Measurements from ENCODE around the gene NCK1. TPM values are rescaled to one million over a fixed set of nuclear protein-coding genes. Genes with fewer than 3 reads are reported as not detected.
A peak's percentile ranks its signal among the peaks of the same experiment; 100 is the strongest.

Gene NCK1
- total and polyA plus RNA-seq, 2 of the 13 experiments (the other 11 are each of a cell fraction or from before 2014, with no cell fraction given): 14.7 to 30.4 TPM

DNA sequence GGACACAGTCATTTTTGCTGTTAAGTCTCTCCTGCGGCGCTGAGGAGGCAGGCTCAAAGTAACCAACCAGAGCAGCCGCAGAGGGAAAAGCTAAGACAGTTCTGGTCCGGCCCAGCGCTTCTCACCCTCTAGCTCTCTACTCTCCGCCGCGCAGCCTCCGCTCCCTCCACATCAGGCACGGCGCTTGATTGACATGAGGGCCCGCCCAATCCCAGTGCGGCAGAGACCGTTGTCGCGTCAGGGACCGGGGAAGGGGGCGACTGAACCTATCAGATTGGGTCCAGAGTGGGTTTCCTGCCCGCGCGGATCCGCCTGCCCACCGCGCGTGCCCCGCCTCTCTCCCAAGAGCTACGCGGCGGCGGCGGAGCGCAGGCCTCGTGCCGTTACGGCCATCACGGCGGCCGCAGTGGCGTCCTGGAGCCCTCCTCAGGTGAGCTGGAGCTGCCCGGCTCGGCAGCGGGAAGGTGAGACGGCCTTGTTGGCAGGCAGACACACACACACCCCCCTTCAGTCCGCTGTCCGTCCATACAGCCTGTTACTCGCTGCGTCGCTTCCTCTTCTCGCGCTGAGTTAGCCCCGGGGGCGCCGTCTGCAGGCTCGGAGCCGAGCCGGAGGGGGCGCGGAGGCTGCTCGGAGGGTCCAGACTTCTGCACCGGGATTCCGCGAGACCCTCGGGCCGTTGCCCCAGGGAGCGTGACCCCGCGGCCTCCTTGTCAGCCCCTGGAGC is at the start of gene NCK1 (continued):
- TF ChIP-seq, protein P1, sequence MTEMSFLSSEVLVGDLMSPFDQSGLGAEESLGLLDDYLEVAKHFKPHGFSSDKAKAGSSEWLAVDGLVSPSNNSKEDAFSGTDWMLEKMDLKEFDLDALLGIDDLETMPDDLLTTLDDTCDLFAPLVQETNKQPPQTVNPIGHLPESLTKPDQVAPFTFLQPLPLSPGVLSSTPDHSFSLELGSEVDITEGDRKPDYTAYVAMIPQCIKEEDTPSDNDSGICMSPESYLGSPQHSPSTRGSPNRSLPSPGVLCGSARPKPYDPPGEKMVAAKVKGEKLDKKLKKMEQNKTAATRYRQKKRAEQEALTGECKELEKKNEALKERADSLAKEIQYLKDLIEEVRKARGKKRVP (CRISPR knock-in tag; IDR thresholded peaks at IDR 0.05): peak in 1 of 2 experiments; percentile 55; a peak in 1 of 4 replicates
- TF ChIP-seq SETDB1 (CRISPR knock-in tag; IDR thresholded peaks at IDR 0.05; ENCODE audit: borderline replicate concordance): no peak
- TF ChIP-seq, protein P2, sequence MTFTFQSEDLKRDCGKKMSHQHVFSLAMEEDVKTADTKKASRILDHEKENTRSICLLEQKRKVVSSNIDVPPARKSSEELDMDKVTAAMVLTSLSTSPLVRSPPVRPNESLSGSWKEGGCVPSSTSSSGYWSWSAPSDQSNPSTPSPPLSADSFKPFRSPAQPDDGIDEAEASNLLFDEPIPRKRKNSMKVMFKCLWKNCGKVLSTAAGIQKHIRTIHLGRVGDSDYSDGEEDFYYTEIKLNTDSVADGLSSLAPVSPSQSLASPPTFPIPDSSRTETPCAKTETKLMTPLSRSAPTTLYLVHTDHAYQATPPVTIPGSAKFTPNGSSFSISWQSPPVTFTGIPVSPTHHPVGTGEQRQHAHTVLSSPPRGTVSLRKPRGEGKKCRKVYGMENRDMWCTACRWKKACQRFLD (CRISPR knock-in tag; IDR thresholded peaks at IDR 0.05; ENCODE audit: borderline replicate concordance): peak; percentile 96
- peak; percentile 91 for TF ChIP-seq SNAPC2 (CRISPR knock-in tag; IDR thresholded peaks at IDR 0.05)
- TF ChIP-seq, protein P3, sequence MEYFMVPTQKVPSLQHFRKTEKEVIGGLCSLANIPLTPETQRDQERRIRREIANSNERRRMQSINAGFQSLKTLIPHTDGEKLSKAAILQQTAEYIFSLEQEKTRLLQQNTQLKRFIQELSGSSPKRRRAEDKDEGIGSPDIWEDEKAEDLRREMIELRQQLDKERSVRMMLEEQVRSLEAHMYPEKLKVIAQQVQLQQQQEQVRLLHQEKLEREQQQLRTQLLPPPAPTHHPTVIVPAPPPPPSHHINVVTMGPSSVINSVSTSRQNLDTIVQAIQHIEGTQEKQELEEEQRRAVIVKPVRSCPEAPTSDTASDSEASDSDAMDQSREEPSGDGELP (IDR thresholded peaks at IDR 0.05; ENCODE audit: borderline replicate concordance, low read depth): no peak
- TF ChIP-seq, protein P4, sequence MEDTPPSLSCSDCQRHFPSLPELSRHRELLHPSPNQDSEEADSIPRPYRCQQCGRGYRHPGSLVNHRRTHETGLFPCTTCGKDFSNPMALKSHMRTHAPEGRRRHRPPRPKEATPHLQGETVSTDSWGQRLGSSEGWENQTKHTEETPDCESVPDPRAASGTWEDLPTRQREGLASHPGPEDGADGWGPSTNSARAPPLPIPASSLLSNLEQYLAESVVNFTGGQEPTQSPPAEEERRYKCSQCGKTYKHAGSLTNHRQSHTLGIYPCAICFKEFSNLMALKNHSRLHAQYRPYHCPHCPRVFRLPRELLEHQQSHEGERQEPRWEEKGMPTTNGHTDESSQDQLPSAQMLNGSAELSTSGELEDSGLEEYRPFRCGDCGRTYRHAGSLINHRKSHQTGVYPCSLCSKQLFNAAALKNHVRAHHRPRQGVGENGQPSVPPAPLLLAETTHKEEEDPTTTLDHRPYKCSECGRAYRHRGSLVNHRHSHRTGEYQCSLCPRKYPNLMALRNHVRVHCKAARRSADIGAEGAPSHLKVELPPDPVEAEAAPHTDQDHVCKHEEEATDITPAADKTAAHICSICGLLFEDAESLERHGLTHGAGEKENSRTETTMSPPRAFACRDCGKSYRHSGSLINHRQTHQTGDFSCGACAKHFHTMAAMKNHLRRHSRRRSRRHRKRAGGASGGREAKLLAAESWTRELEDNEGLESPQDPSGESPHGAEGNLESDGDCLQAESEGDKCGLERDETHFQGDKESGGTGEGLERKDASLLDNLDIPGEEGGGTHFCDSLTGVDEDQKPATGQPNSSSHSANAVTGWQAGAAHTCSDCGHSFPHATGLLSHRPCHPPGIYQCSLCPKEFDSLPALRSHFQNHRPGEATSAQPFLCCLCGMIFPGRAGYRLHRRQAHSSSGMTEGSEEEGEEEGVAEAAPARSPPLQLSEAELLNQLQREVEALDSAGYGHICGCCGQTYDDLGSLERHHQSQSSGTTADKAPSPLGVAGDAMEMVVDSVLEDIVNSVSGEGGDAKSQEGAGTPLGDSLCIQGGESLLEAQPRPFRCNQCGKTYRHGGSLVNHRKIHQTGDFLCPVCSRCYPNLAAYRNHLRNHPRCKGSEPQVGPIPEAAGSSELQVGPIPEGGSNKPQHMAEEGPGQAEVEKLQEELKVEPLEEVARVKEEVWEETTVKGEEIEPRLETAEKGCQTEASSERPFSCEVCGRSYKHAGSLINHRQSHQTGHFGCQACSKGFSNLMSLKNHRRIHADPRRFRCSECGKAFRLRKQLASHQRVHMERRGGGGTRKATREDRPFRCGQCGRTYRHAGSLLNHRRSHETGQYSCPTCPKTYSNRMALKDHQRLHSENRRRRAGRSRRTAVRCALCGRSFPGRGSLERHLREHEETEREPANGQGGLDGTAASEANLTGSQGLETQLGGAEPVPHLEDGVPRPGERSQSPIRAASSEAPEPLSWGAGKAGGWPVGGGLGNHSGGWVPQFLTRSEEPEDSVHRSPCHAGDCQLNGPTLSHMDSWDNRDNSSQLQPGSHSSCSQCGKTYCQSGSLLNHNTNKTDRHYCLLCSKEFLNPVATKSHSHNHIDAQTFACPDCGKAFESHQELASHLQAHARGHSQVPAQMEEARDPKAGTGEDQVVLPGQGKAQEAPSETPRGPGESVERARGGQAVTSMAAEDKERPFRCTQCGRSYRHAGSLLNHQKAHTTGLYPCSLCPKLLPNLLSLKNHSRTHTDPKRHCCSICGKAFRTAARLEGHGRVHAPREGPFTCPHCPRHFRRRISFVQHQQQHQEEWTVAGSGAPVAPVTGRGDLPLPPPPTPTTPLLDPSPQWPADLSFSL (CRISPR knock-in tag; IDR thresholded peaks at IDR 0.05): no peak
- TF ChIP-seq, protein P5, sequence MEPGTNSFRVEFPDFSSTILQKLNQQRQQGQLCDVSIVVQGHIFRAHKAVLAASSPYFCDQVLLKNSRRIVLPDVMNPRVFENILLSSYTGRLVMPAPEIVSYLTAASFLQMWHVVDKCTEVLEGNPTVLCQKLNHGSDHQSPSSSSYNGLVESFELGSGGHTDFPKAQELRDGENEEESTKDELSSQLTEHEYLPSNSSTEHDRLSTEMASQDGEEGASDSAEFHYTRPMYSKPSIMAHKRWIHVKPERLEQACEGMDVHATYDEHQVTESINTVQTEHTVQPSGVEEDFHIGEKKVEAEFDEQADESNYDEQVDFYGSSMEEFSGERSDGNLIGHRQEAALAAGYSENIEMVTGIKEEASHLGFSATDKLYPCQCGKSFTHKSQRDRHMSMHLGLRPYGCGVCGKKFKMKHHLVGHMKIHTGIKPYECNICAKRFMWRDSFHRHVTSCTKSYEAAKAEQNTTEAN (CRISPR knock-in tag; conservative IDR thresholded peaks at IDR 0.05): 0 out of 2 replicates have a peak, but pooled peaks have one; percentile 49
- TF ChIP-seq DNMT1 (CRISPR knock-in tag; IDR thresholded peaks at IDR 0.05): 0 out of 2 replicates have a peak, but pooled peaks have one; percentile 43
- peak; percentile 94 for TF ChIP-seq PHF8 (CRISPR knock-in tag; IDR thresholded peaks at IDR 0.05)
- 0 out of 2 replicates have a peak, but pooled peaks have one; percentile 30 for TF ChIP-seq ZNF615 (CRISPR knock-in tag; IDR thresholded peaks at IDR 0.05; ENCODE audit: borderline replicate concordance)
- TF ChIP-seq TBX2 (CRISPR knock-in tag; IDR thresholded peaks at IDR 0.05; ENCODE audit: borderline replicate concordance): peak; percentile 86
- no peak for TF ChIP-seq ZNF629 (CRISPR knock-in tag; conservative IDR thresholded peaks at IDR 0.05)
- 0 out of 2 replicates have a peak, but pooled peaks have one; percentile 69 for TF ChIP-seq TGIF2 (CRISPR knock-in tag; IDR thresholded peaks at IDR 0.05)
- TF ChIP-seq ZNF761 (CRISPR knock-in tag; conservative IDR thresholded peaks at IDR 0.05): peak; percentile 81
- no peak for TF ChIP-seq MTA3 (CRISPR knock-in tag; IDR thresholded peaks at IDR 0.05)
- peak; percentile 89 for TF ChIP-seq WIZ (CRISPR knock-in tag; IDR thresholded peaks at IDR 0.05)
- peak; percentile 86; the same call in 1 of the 2 replicates for TF ChIP-seq ZBTB7B (CRISPR knock-in tag; IDR thresholded peaks at IDR 0.05)
